Spleen (tissue), 7 donors: ENCODE results near the gene GRK5.
"Not testable (repeated sequence)": the region's sequence is repeated elsewhere in the genome, so short reads cannot be mapped to it uniquely, and the experiment has no call there.

Experiments
- POLR2A ChIP-seq, 3 donors: fragments of 450-650 bp; IDR thresholded peaks; one replicate each; pipeline ENCODE4 v1.5.1; 2017; ENCODE audit warnings: antibody characterized with exemption in 3 of 3, mild to moderate bottlenecking in 1 of 3
- TF ChIP-seq, protein P1 (sequence below), 11 experiments: fragments of 200-600 bp in 7 of 11; fragments of 450-650 bp in 4 of 11; sonication (generic) in 4 of 11; IDR thresholded peaks in 8 of 11; conservative IDR thresholded peaks in 3 of 11; 1 replicate in 7 of 11; 2 replicates in 4 of 11; pipeline versions ENCODE4 v1.4.0 to v1.8.0; 2016 to 2021; ENCODE audit warnings: antibody characterized with exemption in 11 of 11, inconsistent platforms in 4 of 11, mild to moderate bottlenecking in 1 of 11
- donor health status: DM: no; HTN: no; CAD: no; lungs with moderate emphysema.
- donor health status: DM: no; HTN: no; CAD: no.
- donor health status: DM: no; HTN: no; CAD: no.

DNA sequence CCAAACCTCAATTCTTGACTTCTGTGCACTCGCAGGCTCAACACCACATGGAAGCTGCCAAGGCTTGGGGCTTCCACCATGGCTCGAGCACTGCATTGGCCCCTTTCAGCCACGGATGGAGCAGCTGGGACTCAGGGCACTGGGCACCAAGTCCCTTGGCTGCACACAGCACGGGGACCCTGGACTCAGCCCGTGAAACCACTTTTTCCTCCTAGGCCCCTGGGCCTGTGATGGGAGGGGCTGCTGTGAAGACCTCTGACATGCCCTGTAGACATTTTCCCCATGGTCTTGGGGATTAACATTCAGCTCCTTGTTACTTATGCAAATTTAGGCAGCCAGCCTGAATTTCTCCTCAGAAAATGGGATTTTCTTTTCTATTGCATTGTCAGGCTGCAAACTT, 227.6 kb downstream of the GRK5 start:
- TF ChIP-seq, protein P1, sequence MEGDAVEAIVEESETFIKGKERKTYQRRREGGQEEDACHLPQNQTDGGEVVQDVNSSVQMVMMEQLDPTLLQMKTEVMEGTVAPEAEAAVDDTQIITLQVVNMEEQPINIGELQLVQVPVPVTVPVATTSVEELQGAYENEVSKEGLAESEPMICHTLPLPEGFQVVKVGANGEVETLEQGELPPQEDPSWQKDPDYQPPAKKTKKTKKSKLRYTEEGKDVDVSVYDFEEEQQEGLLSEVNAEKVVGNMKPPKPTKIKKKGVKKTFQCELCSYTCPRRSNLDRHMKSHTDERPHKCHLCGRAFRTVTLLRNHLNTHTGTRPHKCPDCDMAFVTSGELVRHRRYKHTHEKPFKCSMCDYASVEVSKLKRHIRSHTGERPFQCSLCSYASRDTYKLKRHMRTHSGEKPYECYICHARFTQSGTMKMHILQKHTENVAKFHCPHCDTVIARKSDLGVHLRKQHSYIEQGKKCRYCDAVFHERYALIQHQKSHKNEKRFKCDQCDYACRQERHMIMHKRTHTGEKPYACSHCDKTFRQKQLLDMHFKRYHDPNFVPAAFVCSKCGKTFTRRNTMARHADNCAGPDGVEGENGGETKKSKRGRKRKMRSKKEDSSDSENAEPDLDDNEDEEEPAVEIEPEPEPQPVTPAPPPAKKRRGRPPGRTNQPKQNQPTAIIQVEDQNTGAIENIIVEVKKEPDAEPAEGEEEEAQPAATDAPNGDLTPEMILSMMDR (IDR thresholded peaks at IDR 0.05 in 8 of 11, conservative IDR thresholded peaks at IDR 0.05 in 3 of 11): not testable (repeated sequence)
- TF ChIP-seq POLR2A (IDR thresholded peaks at IDR 0.05): not testable (repeated sequence)
